ENCODE results near the gene BCKDHB. TPM values are rescaled to one million over a fixed set of nuclear protein-coding genes. Genes with fewer than 3 reads are reported as not detected.

Gene BCKDHB
- total and polyA plus RNA-seq, 5 donors = 10.9 to 23.9 (median 17.9) TPM

- ATAC-seq = no peak
- no peak overlapping the region for H3K4me3 ChIP-seq (ENCODE audit: low read length)
- no peaks in the 10 kb centered on the region for H3K4me1 ChIP-seq (ENCODE audit: control insufficient read depth, insufficient read depth, low read length)
- no peak for DNase-seq
- WGBS = 36% methylated on average over 2 of the region's 2 CpGs
- intact Hi-C loops (cut with DNase I) = no loop called here
- H3K9me3 ChIP-seq (ENCODE audit: control insufficient read depth, low read length) = no peaks in the 10 kb centered on the region
- H3K27ac ChIP-seq (ENCODE audit: low read length) = no peak overlapping the region
- no peaks in the 10 kb centered on the region for H3K27me3 ChIP-seq (ENCODE audit: control insufficient read depth, insufficient read depth)
These were observed 276.3 kb downstream of the BCKDHB start for GRCh38 chr6:80382811-80383210.

- H3K27ac ChIP-seq (ENCODE audit: low read length) = no peak overlapping the region
- ATAC-seq (no peak), DNase-seq (no peak)
- no peak overlapping the region for H3K4me3 ChIP-seq (ENCODE audit: low read length)
- 86% methylated on average over 3 of the region's 3 CpGs for WGBS
- intact Hi-C loops (cut with DNase I) = no loop called here
- H3K4me1 ChIP-seq (ENCODE audit: control insufficient read depth, insufficient read depth, low read length) = no peaks in the 10 kb centered on the region
- no peaks in the 10 kb centered on the region for H3K27me3 ChIP-seq (ENCODE audit: control insufficient read depth, insufficient read depth)
- no peaks in the 10 kb centered on the region for H3K9me3 ChIP-seq (ENCODE audit: control insufficient read depth, low read length)
These were observed 282.0 kb downstream of the BCKDHB start for GRCh38 chr6:80388507-80388906.

Other genes starting within 250 kb of the BCKDHB start
- under 1 TPM; 0.45 to 0.88 (median 0.69) TPM for gene ELOVL4, start 159.1 kb upstream of the BCKDHB start, total RNA-seq
- gene ELOVL4, start 159.1 kb upstream of the BCKDHB start, polyA plus RNA-seq = 0.61 TPM
- gene TTK, start 102.0 kb upstream of the BCKDHB start, total RNA-seq = under 1 TPM in 3 of 4 donors, not detected in 1; 0.31 to 0.86 (median 0.47) TPM
- 0.05 TPM for gene TTK, start 102.0 kb upstream of the BCKDHB start, polyA plus RNA-seq

Data from right cardiac atrium (tissue), 5 donors.